Stimulated activated naive CD8-positive, alpha-beta T cell treated with anti-CD3 and anti-CD28 coated beads, Interleukin-15, Interleukin-2, amounts not matched to agents 100 ng/mL and 50 ng/mL, for 24 hours (primary cell): ENCODE data around the gene SBNO1.
"Not testable (repeated sequence)": the region's sequence is repeated elsewhere in the genome, so short reads cannot be mapped to it uniquely, and the experiment has no call there.

Experiments used
- H3K27ac Mint-ChIP-seq: one replicate; pipeline ENCODE4 v1.8.0; 2021; ENCODE audit warnings: mild to moderate bottlenecking, mixed read lengths
- H3K27me3 Mint-ChIP-seq: one replicate; pipeline ENCODE4 v1.8.0; 2021; ENCODE audit warnings: mixed read lengths
- H3K36me3 Mint-ChIP-seq: one replicate; pipeline ENCODE4 v1.8.0; 2021; ENCODE audit warnings: low read depth, mixed read lengths
- H3K4me1 Mint-ChIP-seq: one replicate; pipeline ENCODE4 v1.8.0; 2021; ENCODE audit warnings: low read depth, mixed read lengths
- H3K4me3 Mint-ChIP-seq: one replicate; pipeline ENCODE4 v1.8.0; 2021; ENCODE audit warnings: mild to moderate bottlenecking, mixed read lengths
- H3K9me3 Mint-ChIP-seq: one replicate; pipeline ENCODE4 v1.8.0; 2021; ENCODE audit warnings: mixed read lengths

SBNO1 gene

DNA sequence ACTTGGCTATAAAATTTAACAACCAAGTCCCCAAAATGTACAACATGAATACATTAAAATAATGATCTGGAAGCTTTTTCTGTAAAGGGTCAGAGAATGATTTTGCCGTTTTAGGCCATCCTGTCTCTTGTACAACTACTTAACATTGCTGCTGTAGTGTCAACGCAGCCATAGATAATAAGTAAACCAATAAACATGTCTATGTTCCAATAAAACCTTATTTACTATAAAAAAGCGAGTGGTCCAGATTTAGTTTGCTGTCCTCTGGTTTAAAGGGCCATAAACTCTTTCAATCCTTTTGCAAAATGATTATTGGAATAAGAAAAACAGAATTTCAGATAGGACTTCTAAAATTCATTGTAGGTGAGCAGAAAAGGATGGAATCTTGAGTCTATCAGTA, 29.2 kb downstream of the SBNO1 start:
- Mint-ChIP-seq H3K4me3 (no peak overlapping the region), H3K27me3 (no peaks in the 10 kb centered on the region), H3K9me3 (no peaks in the 10 kb centered on the region), H3K36me3 (peaks cover 46% of the 10 kb centered on the region), H3K4me1 (peaks cover 5% of the 10 kb centered on the region), H3K27ac (no peak overlapping the region)

DNA sequence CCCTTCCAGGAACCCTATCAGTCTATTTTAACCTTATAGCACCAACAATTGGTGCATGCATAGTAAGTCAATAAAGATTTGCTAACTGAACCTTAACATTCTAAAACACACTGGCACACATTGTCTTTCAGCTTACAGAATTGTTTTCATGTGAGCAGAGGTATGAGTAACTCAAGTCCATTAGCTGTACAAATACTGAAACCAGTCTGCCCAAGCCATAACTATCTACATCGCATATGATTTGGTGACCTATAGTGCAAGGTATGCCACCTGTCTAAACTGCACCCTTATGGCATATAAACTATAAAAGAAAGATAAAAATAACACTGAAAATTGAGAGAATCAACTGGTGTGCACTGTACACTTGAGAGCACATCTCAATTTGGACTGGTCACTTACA, 34.8 kb downstream of the SBNO1 start:
- Mint-ChIP-seq H3K27me3 (no peaks in the 10 kb centered on the region), H3K27ac (no peak overlapping the region)

DNA sequence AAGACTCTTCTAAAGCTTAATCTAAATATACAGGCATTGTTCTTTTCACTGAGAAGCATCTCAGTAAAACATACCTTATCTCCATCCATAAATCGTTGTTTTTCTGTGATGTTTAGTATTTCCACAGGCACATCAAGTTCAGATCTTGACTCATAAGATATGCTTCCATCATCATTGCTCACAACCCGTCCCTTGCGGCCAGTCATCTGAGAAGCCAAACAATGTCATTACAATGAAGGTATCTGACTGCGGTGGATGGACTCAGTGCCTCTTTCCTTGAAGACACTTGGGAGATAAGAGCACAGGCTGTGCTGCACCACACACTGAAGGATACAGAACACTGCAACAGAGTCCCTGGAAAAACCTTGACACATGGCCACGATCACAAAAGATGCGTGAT, 44.8 kb downstream of the SBNO1 start:
- Mint-ChIP-seq H3K4me3 (no peak overlapping the region), H3K4me1 (no peaks in the 10 kb centered on the region), H3K9me3 (no peaks in the 10 kb centered on the region), H3K27ac (no peak overlapping the region), H3K27me3 (no peaks in the 10 kb centered on the region), H3K36me3 (peaks cover 74% of the 10 kb centered on the region)

More for the DNA sequence above, 34.8 kb downstream of the SBNO1 start:
- peaks cover 60% of the 10 kb centered on the region for H3K36me3 Mint-ChIP-seq
- H3K9me3 Mint-ChIP-seq: no peaks in the 10 kb centered on the region
- no peaks in the 10 kb centered on the region for H3K4me1 Mint-ChIP-seq
- no peak overlapping the region for H3K4me3 Mint-ChIP-seq

DNA sequence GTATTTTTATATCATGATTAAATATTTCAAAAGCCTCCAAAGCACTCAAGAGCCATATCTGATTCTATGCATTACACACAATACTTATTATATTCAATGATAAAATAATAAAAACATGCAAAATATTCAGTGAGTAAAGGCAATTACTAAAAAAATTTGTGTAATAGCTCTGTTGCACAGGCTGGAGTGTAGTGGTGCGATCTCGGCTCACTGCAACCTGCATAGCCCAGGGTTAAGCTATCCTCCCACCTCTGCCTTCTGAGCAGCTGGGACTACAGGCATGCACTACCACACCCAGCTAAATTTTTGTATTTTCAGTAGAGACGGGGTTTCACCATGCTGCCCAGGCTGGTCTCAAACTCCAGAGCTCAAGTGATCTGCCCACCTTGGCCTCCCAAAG, 45.4 kb downstream of the SBNO1 start:
- Mint-ChIP-seq H3K36me3 (peaks cover 75% of the 10 kb centered on the region), H3K27ac (no peak overlapping the region), H3K9me3 (no peaks in the 10 kb centered on the region)

DNA sequence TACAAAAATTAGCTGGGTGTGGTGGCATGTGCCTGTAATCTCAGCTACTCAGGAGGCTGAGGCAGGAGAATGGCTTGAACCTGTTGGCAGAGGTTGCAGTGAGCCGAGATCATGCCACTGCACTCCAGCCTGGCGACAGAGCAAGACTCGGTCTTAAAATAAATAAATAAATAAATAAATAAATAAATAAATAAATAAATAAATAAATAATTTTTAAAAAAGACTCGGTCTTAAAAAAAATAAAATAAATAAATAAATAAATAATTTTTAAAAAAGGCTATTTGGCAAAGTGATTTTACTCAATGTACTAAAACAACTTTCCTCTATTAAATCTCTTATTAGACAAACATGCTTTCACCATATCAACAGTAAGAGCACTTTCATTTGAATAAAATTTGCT, 51.6 kb downstream of the SBNO1 start:
- not testable (repeated sequence) for H3K27me3 Mint-ChIP-seq, H3K27ac Mint-ChIP-seq, H3K9me3 Mint-ChIP-seq, H3K4me1 Mint-ChIP-seq, H3K4me3 Mint-ChIP-seq
- peaks cover 64% of the 10 kb centered on the region for H3K36me3 Mint-ChIP-seq

More for the DNA sequence above, 45.4 kb downstream of the SBNO1 start:
- Mint-ChIP-seq H3K27me3 (no peaks in the 10 kb centered on the region), H3K4me1 (no peaks in the 10 kb centered on the region), H3K4me3 (no peak overlapping the region)

DNA sequence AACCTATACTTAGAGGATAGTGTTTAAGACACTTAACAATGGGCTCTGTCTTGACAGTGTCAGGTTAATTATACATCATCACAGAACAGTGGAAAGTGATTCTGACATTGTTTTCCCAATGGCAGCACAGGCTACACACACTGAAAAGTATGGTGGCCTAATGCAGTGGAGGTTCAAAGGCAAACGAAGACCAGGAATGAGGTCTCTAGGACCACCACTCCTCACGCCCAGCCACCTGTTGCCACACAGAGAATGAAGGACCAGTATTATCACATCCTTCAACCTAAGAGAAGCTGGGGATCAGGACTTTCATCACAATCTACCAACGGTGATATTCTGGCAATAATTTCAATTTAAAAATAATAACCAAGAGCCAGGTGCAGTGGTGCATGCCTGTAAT, 58.4 kb downstream of the SBNO1 start:
- no peaks in the 10 kb centered on the region for H3K9me3 Mint-ChIP-seq
- peaks cover 75% of the 10 kb centered on the region for H3K36me3 Mint-ChIP-seq
- no peak overlapping the region for H3K27ac Mint-ChIP-seq
- no peaks in the 10 kb centered on the region for H3K27me3 Mint-ChIP-seq
- no peaks in the 10 kb centered on the region for H3K4me1 Mint-ChIP-seq
- H3K4me3 Mint-ChIP-seq: no peak overlapping the region

DNA sequence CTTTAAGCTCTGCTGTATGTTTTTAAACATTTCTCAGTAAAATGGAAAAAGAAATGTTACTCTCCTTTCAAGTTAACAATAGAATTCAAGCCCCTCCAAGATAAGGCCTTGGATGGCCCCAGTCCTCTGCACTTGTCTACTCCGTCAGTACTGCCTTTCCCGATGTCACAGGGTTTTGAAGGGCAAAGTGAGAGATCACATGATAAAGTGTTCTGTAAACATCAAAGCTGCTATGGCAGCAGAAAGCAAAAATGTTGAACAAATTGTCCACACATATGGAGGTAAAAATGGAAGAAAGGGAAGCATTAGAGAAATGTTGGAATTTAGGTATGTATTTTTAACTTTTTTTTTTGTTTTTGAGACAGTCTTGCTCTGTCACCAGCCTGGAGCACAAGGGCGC, 59.5 kb downstream of the SBNO1 start:
- no peak overlapping the region for H3K27ac Mint-ChIP-seq
- H3K4me3 Mint-ChIP-seq: no peak overlapping the region
- H3K9me3 Mint-ChIP-seq: no peaks in the 10 kb centered on the region
- H3K36me3 Mint-ChIP-seq: peaks cover 71% of the 10 kb centered on the region
- H3K27me3 Mint-ChIP-seq: no peaks in the 10 kb centered on the region
- H3K4me1 Mint-ChIP-seq: no peaks in the 10 kb centered on the region

DNA sequence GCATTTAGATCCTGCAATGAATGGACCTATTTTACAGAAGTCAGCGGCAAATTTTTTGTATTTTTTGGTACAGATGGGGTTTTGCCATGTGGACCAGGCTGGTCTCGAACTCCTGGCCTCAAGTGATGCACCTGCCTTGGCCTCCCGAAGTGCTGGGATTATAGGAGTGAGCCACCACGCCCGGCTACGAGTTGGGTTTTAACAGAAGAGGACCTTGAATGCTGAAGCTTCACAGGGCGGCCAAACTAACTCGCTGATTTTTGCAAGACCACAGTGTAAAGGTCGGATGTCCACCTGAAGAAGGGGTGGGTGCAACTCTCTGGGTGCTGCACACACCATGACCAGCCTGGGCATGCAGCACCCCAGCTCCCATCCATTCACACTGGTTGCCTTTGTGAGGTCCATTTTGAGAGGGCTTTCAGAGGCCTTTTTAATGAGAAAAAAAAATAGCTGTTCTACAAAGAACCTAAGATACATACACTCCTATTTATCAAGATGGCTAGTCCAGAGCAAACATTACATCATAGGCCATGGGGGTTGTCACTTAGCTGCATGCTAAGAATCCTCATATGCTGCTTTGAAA, 71.4 kb downstream of the SBNO1 start:
- no peaks in the 10 kb centered on the region for H3K9me3 Mint-ChIP-seq
- H3K27ac Mint-ChIP-seq: no peak overlapping the region
- no peak overlapping the region for H3K4me3 Mint-ChIP-seq
- no peaks in the 10 kb centered on the region for H3K4me1 Mint-ChIP-seq
- H3K27me3 Mint-ChIP-seq: no peaks in the 10 kb centered on the region
- peaks cover 49% of the 10 kb centered on the region for H3K36me3 Mint-ChIP-seq

DNA sequence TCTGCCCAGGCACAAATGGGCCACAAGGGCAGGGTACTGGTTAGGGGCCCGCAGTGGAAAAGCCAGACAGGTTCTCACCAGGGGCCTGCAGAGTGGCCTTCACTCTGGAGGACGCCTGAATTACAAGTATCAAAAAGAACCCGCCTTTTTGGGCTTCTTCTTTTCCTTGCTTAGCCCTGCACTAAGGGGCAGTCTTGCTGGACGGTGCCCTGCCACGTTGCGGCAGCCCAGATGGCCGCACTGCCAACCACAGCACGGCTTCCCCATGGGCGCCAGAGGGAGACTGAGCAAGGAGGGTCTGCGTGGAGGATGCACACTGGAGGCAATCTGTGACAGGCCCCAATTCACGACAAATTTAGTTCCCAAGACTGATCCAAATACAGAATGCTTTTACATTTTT, 74.7 kb downstream of the SBNO1 start:
- no peak overlapping the region for H3K27ac Mint-ChIP-seq
- H3K9me3 Mint-ChIP-seq: no peaks in the 10 kb centered on the region
- no peak overlapping the region for H3K4me3 Mint-ChIP-seq
- no peaks in the 10 kb centered on the region for H3K27me3 Mint-ChIP-seq
- no peaks in the 10 kb centered on the region for H3K4me1 Mint-ChIP-seq
- H3K36me3 Mint-ChIP-seq: peaks cover 33% of the 10 kb centered on the region

DNA sequence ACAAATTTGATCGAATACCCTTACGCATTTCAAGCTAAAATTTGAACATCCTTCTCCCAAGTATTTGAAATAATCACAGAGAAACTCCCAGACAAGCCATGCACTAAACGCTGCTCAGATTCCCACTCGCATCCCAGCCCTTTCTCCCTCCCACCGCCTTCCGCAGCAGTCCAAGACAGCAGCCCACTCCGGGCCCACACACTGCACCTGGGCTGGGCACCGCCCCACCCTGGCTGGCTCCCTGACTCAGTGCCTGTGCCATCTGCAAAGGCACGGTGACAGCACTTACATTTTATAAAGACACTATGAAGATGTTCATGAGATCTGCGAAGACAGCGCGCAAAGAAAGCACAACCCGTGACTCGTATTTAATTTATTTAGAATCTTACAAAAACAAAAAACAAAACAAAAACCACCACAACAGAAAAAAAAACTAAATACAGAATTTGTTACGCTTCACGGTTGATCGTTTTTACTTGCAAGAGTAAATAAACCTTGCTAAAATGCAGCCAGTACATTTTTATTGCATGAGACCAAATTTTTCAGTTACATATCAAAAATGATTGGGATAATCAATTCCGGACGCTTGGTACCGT, 75.8 kb downstream of the SBNO1 start:
- H3K4me3 Mint-ChIP-seq: no peak overlapping the region
- no peaks in the 10 kb centered on the region for H3K27me3 Mint-ChIP-seq
- peaks cover 23% of the 10 kb centered on the region for H3K36me3 Mint-ChIP-seq
- no peak overlapping the region for H3K27ac Mint-ChIP-seq
- no peaks in the 10 kb centered on the region for H3K9me3 Mint-ChIP-seq
- no peaks in the 10 kb centered on the region for H3K4me1 Mint-ChIP-seq

DNA sequence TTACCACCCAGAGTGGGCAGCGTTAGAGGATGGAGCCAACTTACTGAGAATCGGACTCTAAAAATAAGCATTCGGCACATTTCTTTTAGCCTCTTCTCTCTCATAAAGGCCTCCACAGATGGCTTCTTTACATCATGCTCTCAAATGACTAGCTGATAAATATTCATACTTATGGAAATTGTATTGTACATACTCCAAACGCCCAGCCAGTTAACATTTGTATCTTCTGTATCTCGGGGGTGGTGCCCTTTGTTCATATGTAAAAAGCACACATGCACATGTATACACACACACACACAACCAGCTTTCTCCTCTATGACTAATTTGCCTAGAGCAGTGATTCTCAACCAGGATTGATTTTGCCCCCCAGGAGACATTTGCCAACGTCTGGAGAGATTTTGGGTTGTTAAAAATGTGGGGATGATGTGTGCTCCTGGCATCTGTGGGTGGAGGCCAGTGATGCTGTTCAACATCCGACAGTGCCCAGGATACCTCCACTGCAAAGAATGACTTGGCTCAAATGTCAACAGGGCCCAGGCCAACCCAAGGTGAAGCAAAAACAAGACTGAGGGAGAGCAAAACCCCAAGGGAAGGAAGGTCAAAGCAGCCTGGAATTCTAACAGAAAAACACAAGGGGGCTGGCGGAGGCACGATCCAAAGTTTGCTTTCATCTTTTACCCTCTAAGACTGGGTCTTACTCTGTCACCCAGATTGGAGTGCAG, 77.8 kb downstream of the SBNO1 start:
- no peaks in the 10 kb centered on the region for H3K27me3 Mint-ChIP-seq
- H3K27ac Mint-ChIP-seq: no peak overlapping the region
- no peaks in the 10 kb centered on the region for H3K4me1 Mint-ChIP-seq
- no peak overlapping the region for H3K4me3 Mint-ChIP-seq
- peaks cover 14% of the 10 kb centered on the region for H3K36me3 Mint-ChIP-seq
- no peaks in the 10 kb centered on the region for H3K9me3 Mint-ChIP-seq

DNA sequence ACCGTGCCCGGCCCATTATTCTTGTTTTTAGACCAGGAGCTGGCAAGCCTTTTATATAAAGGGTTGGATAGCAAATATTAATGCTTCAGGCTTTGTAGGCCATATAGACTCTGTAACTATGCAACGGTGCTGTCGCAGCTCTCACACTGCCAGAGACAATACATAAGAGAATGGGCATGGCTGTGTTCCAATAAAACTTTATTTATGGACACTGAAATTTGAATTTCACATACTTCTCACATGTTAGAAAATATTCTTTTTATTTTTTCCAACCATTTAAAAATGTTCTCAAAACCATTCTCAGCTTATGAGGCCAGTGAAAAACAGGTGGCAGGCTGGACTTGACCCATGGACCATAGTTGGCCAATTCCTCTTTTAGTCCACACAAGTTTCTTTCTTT, 80.0 kb downstream of the SBNO1 start:
- peaks cover 3% of the 10 kb centered on the region for H3K36me3 Mint-ChIP-seq
- no peaks in the 10 kb centered on the region for H3K9me3 Mint-ChIP-seq
- no peak overlapping the region for H3K4me3 Mint-ChIP-seq
- H3K27ac Mint-ChIP-seq: no peak overlapping the region
- H3K27me3 Mint-ChIP-seq: no peaks in the 10 kb centered on the region
- H3K4me1 Mint-ChIP-seq: no peaks in the 10 kb centered on the region

DNA sequence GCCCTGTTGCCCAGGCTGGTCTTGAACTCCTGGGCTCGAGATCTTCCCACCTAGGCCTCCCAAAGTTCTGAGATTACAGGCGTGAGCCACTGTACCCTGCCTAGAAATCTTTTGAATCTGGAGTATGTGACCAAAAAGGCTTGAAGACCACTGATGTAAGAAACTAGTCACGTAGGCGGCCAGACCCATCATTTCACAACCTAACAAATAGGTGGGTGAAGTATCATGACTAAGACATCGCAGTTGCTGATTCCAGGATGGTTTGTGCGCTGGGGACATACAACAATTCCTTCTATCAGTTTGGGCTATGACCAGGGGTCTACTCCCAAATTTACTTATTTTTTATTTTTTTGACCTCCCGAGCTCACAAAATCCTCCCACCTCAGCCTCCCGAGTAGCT, 81.2 kb downstream of the SBNO1 start:
- Mint-ChIP-seq H3K4me3 (no peak overlapping the region), H3K36me3 (no peaks in the 10 kb centered on the region), H3K27ac (no peak overlapping the region), H3K9me3 (no peaks in the 10 kb centered on the region), H3K27me3 (no peaks in the 10 kb centered on the region), H3K4me1 (peaks cover 1% of the 10 kb centered on the region)

DNA sequence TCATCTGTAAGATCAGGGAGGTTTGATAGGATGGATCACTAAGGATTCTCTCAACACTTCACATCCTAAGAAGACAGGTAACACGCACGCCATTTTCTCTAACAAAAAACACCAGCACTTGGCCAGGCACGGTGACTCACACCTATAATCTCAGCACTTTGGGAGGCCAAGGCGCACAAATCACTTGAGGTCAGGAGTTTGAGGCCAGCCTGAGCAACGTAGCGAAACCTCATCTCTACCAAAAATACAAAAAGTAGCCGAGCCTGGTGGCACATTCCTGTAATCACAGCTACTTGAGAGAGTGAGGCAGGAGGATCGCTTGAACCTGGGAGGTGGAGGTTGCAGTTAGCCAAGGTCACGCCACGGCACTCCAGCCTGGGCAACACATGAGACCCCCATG, 82.5 kb downstream of the SBNO1 start:
- no peak overlapping the region for H3K4me3 Mint-ChIP-seq
- no peaks in the 10 kb centered on the region for H3K27me3 Mint-ChIP-seq
- no peaks in the 10 kb centered on the region for H3K9me3 Mint-ChIP-seq
- no peaks in the 10 kb centered on the region for H3K36me3 Mint-ChIP-seq
- peaks cover 8% of the 10 kb centered on the region for H3K4me1 Mint-ChIP-seq
- H3K27ac Mint-ChIP-seq: no peak overlapping the region

DNA sequence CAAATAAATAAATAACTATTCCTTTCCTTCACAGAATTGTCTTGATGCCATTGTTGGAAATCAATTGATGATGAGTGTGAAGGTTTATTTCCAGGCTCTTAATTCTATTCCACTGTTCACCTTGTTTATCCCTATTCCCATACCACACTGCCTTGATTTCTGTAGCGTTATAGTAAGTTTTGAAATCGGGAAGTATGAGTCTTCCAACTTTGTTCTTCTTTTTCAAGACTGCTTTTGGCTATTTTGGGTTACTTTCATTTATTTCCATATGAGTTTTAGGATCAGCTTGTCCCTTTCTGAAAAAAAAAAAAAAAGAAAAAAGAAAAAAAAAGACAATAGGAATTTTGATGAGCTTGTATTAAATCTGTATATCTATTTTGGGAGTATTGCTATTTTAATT, 83.7 kb downstream of the SBNO1 start:
- Mint-ChIP-seq H3K9me3 (no peaks in the 10 kb centered on the region), H3K4me3 (no peak overlapping the region)

More for the DNA sequence above, 83.7 kb downstream of the SBNO1 start:
- H3K4me1 Mint-ChIP-seq: peaks cover 8% of the 10 kb centered on the region
- H3K36me3 Mint-ChIP-seq: no peaks in the 10 kb centered on the region
- H3K27me3 Mint-ChIP-seq: no peaks in the 10 kb centered on the region
- no peak overlapping the region for H3K27ac Mint-ChIP-seq
